Ovary (tissue), 3 donors: Measurements from ENCODE around the gene DUSP19.

Experiments used
- CTCF ChIP-seq, 3 donors: fragments of 450-650 bp in 2 of 3; fragments of 200-600 bp in 1 of 3; IDR thresholded peaks; one replicate each; pipeline versions ENCODE4 v1.5.1 to v1.8.0; 2016 to 2022; ENCODE audit warnings: antibody characterized with exemption in 3 of 3, mild to moderate bottlenecking in 1 of 3
- EP300 ChIP-seq: sonication (generic); formaldehyde crosslinking; IDR thresholded peaks from one replicate; pipeline ENCODE4 v1.6.1; 2017; ENCODE audit warnings: antibody characterized with exemption
- POLR2A ChIP-seq: fragments of 450-650 bp; IDR thresholded peaks from one replicate; pipeline ENCODE4 v1.6.1; 2017; ENCODE audit warnings: antibody characterized with exemption, mild to moderate bottlenecking, moderate library complexity
- donor health status: DM: no; HTN: no; CAD: no.

GRCh38 chr2:183060571-183061231, 17.8 kb upstream of the DUSP19 start:
- TF ChIP-seq CTCF (IDR thresholded peaks at IDR 0.05) (no peak), EP300 (no peak), POLR2A (no peak)
